Testis (tissue), 3 donors: ENCODE measurements around the gene EFTUD2. TPM values are rescaled to one million over a fixed set of nuclear protein-coding genes. Genes with fewer than 3 reads are reported as not detected.

Source experiments
- DNase-seq: peaks from one replicate; pipeline ENCODE4 v3.0.0-alpha.2; 2019
- H3K27ac ChIP-seq, 2 donors: fragments of 200-600 bp; sonication (generic); one replicate each; pipeline ENCODE4 v1.5.1; 2019
- H3K27me3 ChIP-seq: fragments of 200-600 bp; sonication (generic); one replicate; pipeline ENCODE4 v1.5.1; 2019
- H3K36me3 ChIP-seq: fragments of 200-600 bp; sonication (generic); one replicate; pipeline ENCODE4 v1.5.1; 2017; ENCODE audit warnings: low read depth; ENCODE audit errors: missing control alignments
- H3K4me1 ChIP-seq: fragments of 200-600 bp; sonication (generic); one replicate; pipeline ENCODE4 v1.5.1; 2019
- H3K4me3 ChIP-seq, 2 donors: fragments of 200-600 bp; sonication (generic); one replicate each; pipeline ENCODE4 v1.5.1; 2017 to 2019
- H3K9me3 ChIP-seq: fragments of 200-600 bp; sonication (generic); one replicate; pipeline ENCODE4 v1.5.1; 2017
- POLR2A ChIP-seq: fragments of 450-650 bp; IDR thresholded peaks from one replicate; pipeline ENCODE4 v1.6.1; 2017; ENCODE audit warnings: antibody characterized with exemption, mild to moderate bottlenecking, moderate library complexity
- WGBS, 2 donors: methylation state at CpG; one replicate each; pipeline ENCODE4 v1.1.5; 2018; 5-methylcytosine and 5-hydroxymethylcytosine counted together
- intact Hi-C: fragments of 100-400 bp; cut with DNase I; formaldehyde crosslinking; loops from one replicate; pipeline ENCODE4 v1.15.1; 2023; ENCODE audit warnings: low total_unique reads
- polyA plus RNA-seq: library from polyadenylated mRNA; stranded (reverse); fragments of 350-450 nt; fragmentation: Illumina TruSeq; extraction: RNeasy Lipid Tissue Mini Kit (QIAGEN cat#74804); gene quantifications from one replicate; pipeline ENCODE4 v1.2.3, GENCODE V29; 2014; ENCODE audit warnings: low read depth, low replicate concordance; ENCODE audit not compliant: insufficient read depth
- total RNA-seq, 2 donors: library from RNA; depleted of rRNA; stranded (reverse); fragments of >200 nt; gene quantifications; one replicate each; pipeline ENCODE4 v1.2.3, GENCODE V29; 2016
- TF ChIP-seq, protein P1 (sequence below), 3 experiments: fragments of 450-650 bp in 2 of 3; fragments of 200-600 bp in 1 of 3; sonication (generic) in 1 of 3; IDR thresholded peaks; one replicate each; pipeline ENCODE4 v1.5.1; 2016 to 2019; ENCODE audit warnings: antibody characterized with exemption in 3 of 3, mild to moderate bottlenecking in 2 of 3, moderate library complexity in 1 of 3

The EFTUD2 gene
- total and polyA plus RNA-seq, 3 donors from 2014 or later, result 95.5 to 131 (median 124) TPM

DNA sequence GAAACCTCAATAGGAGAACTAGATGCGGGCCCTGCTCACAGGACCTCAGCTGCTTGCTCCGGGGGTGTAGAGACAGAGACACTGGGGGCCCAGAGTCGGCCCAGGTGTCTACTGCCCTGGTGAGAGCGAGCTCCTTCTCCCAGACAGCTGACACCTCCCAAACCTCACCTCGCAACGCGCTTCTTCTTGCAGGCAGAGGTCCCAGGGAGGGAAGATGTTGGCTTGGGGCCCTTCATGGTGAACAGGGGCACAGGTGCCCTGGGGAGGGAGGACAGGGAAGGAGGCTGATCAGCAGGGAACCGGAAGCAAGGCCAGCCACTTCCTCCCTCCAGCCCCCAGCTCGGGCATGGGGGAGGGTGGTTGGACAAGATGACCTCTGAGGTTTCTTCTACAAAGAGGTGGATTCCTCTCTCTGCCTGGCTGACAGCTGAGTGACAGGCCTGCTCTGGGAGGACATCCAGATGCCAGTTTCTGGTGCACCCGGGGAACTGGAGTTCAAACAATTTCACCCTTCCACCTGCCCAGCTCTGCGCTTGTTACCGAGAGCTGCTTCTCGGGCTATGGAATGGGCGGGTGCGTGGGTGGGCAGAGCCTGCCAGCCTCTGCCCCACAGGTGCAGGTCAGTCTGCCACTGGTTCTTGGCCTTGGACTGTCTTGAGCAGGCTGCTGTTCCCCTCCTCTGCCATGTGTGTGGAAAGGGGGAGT, 27.7 kb upstream of the EFTUD2 start:
- no peak overlapping the region for H3K27ac ChIP-seq
- H3K4me1 ChIP-seq, result no peaks in the 10 kb centered on the region
- WGBS, 2 donors, result 77 to 89% methylated on average over 5 to 15 of the region's 15 CpGs
- no peak overlapping the region for H3K4me3 ChIP-seq
- H3K9me3 ChIP-seq, result no peaks in the 10 kb centered on the region
- no peaks in the 10 kb centered on the region for H3K27me3 ChIP-seq
- TF ChIP-seq POLR2A, result no peak
- TF ChIP-seq, protein P1, sequence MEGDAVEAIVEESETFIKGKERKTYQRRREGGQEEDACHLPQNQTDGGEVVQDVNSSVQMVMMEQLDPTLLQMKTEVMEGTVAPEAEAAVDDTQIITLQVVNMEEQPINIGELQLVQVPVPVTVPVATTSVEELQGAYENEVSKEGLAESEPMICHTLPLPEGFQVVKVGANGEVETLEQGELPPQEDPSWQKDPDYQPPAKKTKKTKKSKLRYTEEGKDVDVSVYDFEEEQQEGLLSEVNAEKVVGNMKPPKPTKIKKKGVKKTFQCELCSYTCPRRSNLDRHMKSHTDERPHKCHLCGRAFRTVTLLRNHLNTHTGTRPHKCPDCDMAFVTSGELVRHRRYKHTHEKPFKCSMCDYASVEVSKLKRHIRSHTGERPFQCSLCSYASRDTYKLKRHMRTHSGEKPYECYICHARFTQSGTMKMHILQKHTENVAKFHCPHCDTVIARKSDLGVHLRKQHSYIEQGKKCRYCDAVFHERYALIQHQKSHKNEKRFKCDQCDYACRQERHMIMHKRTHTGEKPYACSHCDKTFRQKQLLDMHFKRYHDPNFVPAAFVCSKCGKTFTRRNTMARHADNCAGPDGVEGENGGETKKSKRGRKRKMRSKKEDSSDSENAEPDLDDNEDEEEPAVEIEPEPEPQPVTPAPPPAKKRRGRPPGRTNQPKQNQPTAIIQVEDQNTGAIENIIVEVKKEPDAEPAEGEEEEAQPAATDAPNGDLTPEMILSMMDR (IDR thresholded peaks at IDR 0.05), result no peak
- no peaks in the 10 kb centered on the region for H3K36me3 ChIP-seq
- DNase-seq, result no peak
- intact Hi-C loops, result no loop called here

DNA sequence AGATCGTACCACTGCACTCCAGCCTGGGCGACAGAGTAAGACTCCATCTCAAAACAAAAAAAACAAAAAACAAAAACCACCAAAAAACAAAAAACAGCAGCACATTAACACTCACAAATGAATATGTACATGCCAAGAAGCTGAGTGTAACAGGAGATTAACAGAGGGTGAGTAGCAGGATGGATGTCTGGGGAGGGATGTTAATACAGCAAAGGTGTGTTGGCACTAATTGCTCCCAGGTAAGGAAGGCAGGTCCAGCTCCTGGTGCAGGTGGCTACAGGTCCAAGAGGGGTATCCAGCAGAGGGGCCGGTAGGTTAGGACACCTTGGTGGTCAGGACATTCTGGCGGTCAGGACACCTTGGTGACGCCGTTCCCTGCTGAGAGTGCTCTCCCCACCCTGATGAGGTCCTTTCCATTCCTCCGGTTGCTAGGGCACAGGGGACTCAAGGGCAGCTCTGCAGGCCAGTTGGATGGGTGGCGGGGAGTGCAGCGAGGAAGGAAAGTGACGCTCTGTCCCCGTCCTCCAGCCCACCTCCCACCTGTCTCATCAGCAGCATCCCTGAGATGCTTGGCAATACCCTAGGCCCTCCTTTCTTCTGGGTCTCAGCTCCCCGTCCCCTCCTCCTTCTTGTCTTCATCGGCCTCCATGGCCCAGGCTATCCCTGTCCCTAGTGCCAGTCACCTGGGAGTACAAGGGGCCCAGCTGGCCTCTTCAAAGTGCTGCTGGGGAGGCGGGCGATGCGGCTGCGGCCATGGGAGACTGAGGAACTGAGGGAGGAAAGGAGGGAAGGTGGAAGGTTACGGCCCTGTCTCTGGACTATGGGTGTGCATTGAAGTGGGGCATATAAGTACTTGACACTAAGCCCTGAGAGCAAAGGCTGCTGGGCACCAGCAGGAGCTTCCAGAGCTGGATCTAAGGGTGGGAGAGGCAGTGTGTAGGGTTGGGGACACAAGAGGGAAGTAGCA, 26.8 kb upstream of the EFTUD2 start:
- intact Hi-C loops, result no loop called here
- H3K36me3 ChIP-seq, result no peaks in the 10 kb centered on the region
- TF ChIP-seq, protein P1 (IDR thresholded peaks at IDR 0.05), result no peak
- TF ChIP-seq POLR2A, result no peak
- no peaks in the 10 kb centered on the region for H3K9me3 ChIP-seq
- H3K27ac ChIP-seq, result no peak overlapping the region
- H3K27me3 ChIP-seq, result no peaks in the 10 kb centered on the region
- WGBS, 2 donors, result 93 to 96% methylated on average over 18 of the region's 18 CpGs
- DNase-seq, result no peak
- H3K4me1 ChIP-seq, result peaks cover 7% of the 10 kb centered on the region
- no peak overlapping the region for H3K4me3 ChIP-seq

DNA sequence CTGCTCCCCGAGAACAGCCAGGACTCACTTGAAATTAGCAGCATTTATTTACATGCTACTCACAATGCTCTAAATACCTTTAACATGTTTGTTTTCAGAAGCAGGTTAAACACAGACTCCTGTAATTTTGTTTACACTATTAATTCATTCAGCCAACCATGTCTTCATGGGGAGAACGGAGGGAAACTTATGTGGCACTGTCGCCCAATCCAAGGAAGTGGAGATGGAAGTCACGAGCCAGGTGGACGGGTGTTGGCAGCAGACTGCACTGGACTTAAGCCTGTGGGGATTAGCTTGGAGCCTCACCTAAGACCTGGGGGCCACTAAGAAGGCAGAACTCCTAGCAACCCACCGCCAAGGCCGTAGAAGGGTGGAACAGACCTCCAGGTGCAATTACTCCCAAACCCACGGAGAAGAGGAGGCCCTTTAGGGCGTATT, 24.9 kb upstream of the EFTUD2 start:
- Histone ChIP-seq H3K9me3 (no peaks in the 10 kb centered on the region), H3K27me3 (no peaks in the 10 kb centered on the region), H3K4me1 (peaks cover 12% of the 10 kb centered on the region), H3K4me3 (no peak overlapping the region), H3K36me3 (no peaks in the 10 kb centered on the region), H3K27ac (no peak overlapping the region)
- WGBS, 2 donors, result 91 to 93% methylated on average over 9 of the region's 9 CpGs
- no peak for DNase-seq
- TF ChIP-seq POLR2A, result no peak
- TF ChIP-seq, protein P1 (IDR thresholded peaks at IDR 0.05), result no peak
- intact Hi-C loops, result loop anchor here (5.0 kb wide), 1 partner anchor 98 kb away; no protein-coding TSS in a partner anchor

DNA sequence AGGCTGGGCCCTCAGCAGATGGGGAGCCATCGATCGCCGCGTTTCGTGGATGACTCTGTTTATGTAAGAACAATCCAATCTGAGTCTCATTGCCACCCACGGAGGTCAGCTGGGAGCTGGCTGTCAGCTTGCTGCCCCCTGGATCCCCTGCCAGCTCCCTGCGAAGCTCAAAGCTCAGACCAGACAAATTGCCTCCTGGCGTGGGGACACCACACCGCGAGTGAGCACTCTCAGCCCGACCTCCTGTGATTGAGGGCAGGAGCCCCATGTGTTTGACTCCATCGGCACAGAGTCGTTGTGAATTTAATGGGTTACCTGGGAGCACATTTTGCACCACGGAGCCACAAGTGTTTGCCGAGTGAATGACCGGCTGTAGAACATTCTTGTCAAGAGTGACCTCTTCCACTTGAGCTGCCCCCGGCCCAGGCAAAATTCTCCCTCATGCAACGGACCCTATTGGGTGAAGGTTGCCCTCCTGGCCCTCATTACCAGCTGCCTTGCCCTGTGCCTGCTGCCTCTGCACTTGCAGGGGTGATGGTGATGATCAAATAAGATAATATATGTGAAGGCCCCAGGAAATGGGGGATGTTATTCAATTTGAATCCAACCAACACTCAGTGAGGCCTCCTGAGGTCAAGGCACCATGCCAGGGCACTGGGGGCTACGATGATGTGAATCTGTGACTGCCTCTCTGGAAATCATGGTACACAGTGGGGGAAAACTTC, 23.7 kb upstream of the EFTUD2 start:
- H3K4me1 ChIP-seq, result peaks cover 12% of the 10 kb centered on the region
- no peak overlapping the region for H3K27ac ChIP-seq
- no peak for TF ChIP-seq POLR2A
- TF ChIP-seq, protein P1 (IDR thresholded peaks at IDR 0.05), result no peak
- no peaks in the 10 kb centered on the region for H3K36me3 ChIP-seq
- H3K9me3 ChIP-seq, result no peaks in the 10 kb centered on the region
- intact Hi-C loops, result loop anchor here (5.0 kb wide), 1 partner anchor 99 kb away; no protein-coding TSS in a partner anchor
- no peak for DNase-seq
- no peak overlapping the region for H3K4me3 ChIP-seq
- WGBS, 2 donors, result 83 to 84% methylated on average over 19 of the region's 19 CpGs
- no peaks in the 10 kb centered on the region for H3K27me3 ChIP-seq
